H1 (cell line): ENCODE data around the gene SPOPL. TPM values are rescaled to one million over a fixed set of nuclear protein-coding genes. Genes with fewer than 3 reads are reported as not detected.

Experiments
- CTCF ChIA-PET: fragments of 300-600 bp; sonication (Branson Sonifier 250); formaldehyde crosslinking; loops from one replicate; lab custom pipeline; 2021; ENCODE audit not compliant: partially characterized antibody; lab: Charles Lee
- POLR2A ChIA-PET: fragments of 300-600 bp; sonication (Branson Sonifier 250); formaldehyde crosslinking; loops from one replicate; lab custom pipeline; 2021; ENCODE audit warnings: inconsistent platforms; ENCODE audit not compliant: partially characterized antibody; lab: Charles Lee
- DNase-seq, 2 experiments: peaks; one replicate each; pipeline versions ENCODE4 v3.0.0 to v3.0.0-alpha.2; 2010 to 2022; ENCODE audit warnings: low spot score in 2 of 2, low read depth in 1 of 2, mixed read lengths in 1 of 2
- FAIRE-seq: peaks from 2 replicates; lab custom pipeline; 2011; peaks lifted over from hg19 to GRCh38; lab: Jason Lieb, UNC
- H2AFZ ChIP-seq: 2 replicates; pipeline ENCODE4 v1.8.1; 2012; ENCODE audit warnings: low read length, inconsistent platforms
- H2AK5ac ChIP-seq: 2 replicates; pipeline ENCODE4 v1.6.1; 2013; ENCODE audit warnings: low read depth, low read length
- H2BK120ac ChIP-seq: replicated peaks from 2 replicates; pipeline ENCODE3; 2013; ENCODE audit warnings: low read depth, low read length, inconsistent platforms
- H2BK12ac ChIP-seq: 2 replicates; pipeline ENCODE4 v1.6.1; 2013; ENCODE audit warnings: low read depth, low read length
- H2BK15ac ChIP-seq: 2 replicates; pipeline ENCODE4 v1.6.1; 2013; ENCODE audit warnings: low read length
- H2BK20ac ChIP-seq: 2 replicates; pipeline ENCODE4 v1.6.1; 2013; ENCODE audit warnings: low read length
- H2BK5ac ChIP-seq: 2 replicates; pipeline ENCODE4 v1.6.1; 2013; ENCODE audit warnings: low read depth, low read length
- H3K14ac ChIP-seq: 2 replicates; pipeline ENCODE4 v1.6.1; 2013; ENCODE audit warnings: inconsistent platforms; ENCODE audit not compliant: insufficient read length
- H3K18ac ChIP-seq: 2 replicates; pipeline ENCODE4 v1.6.1; 2013; ENCODE audit warnings: low read length; ENCODE audit errors: extremely low read depth
- H3K23ac ChIP-seq: 2 replicates; pipeline ENCODE4 v1.6.1; 2013; ENCODE audit warnings: inconsistent platforms; ENCODE audit not compliant: insufficient read length
- H3K23me2 ChIP-seq: 2 replicates; pipeline ENCODE4 v1.6.1; 2013; ENCODE audit warnings: low read depth, low read length
- H3K27ac ChIP-seq: 2 replicates; pipeline ENCODE4 v1.6.1; 2011; ENCODE audit warnings: low read depth, low read length, inconsistent platforms
- H3K27me3 ChIP-seq, 4 experiments: replicated peaks in 1 of 4; 1 replicate in 1 of 4; 2 replicates in 3 of 4; pipeline versions ENCODE4 v1.6.1 to v1.8.1; 2011 to 2013; ENCODE audit warnings: low read length in 3 of 4, mild to moderate bottlenecking in 3 of 4, inconsistent platforms in 2 of 4, mixed read lengths in 2 of 4, moderate library complexity in 1 of 4; ENCODE audit not compliant: control insufficient read depth in 3 of 4, insufficient read depth in 3 of 4; ENCODE audit errors: extremely low read depth in 1 of 4
- H3K36me3 ChIP-seq, 4 experiments: 2 replicates each; pipeline versions ENCODE4 v1.6.1 to v1.8.1; 2011 to 2013; ENCODE audit warnings: mild to moderate bottlenecking in 4 of 4, low read length in 3 of 4, moderate library complexity in 2 of 4, control low read depth in 1 of 4, inconsistent platforms in 1 of 4; ENCODE audit not compliant: insufficient read depth in 4 of 4, control insufficient read depth in 2 of 4
- H3K4ac ChIP-seq: replicated peaks from 2 replicates; pipeline ENCODE3; 2013; ENCODE audit warnings: low read length, low read depth, mixed read lengths, inconsistent platforms; ENCODE audit not compliant: insufficient read length
- H3K4me1 ChIP-seq, 4 experiments: replicated peaks in 1 of 4; 1 replicate in 1 of 4; 2 replicates in 3 of 4; pipeline versions ENCODE4 v1.6.1 to v1.8.1; 2011 to 2013; ENCODE audit warnings: low read length in 3 of 4, inconsistent platforms in 2 of 4, mixed read lengths in 1 of 4; ENCODE audit not compliant: insufficient read depth in 4 of 4, control insufficient read depth in 3 of 4
- H3K4me2 ChIP-seq, 2 experiments: 2 replicates each; pipeline versions ENCODE4 v1.6.1 to v1.8.1; 2011 to 2013; ENCODE audit warnings: low read depth in 2 of 2, low read length in 2 of 2, control low read depth in 1 of 2, inconsistent platforms in 1 of 2, mild to moderate bottlenecking in 1 of 2; ENCODE audit not compliant: insufficient read depth in 1 of 2
- H3K4me3 ChIP-seq, 4 experiments: fragments of 200-600, 300-600 bp in 1 of 4; sonication (generic), shearing (Covaris generic), sonication (Bioruptor Twin) in 1 of 4; 2 replicates each; pipeline versions ENCODE4 v1.5.1 to v1.8.1; 2011 to 2016; ENCODE audit warnings: low read length in 4 of 4, low read depth in 3 of 4, control low read depth in 2 of 4, inconsistent platforms in 2 of 4, mild to moderate bottlenecking in 2 of 4, mixed read lengths in 1 of 4, moderate library complexity in 1 of 4; ENCODE audit not compliant: insufficient read depth in 2 of 4; ENCODE audit errors: extremely low read depth in 1 of 4
- H3K56ac ChIP-seq: replicated peaks from 2 replicates; pipeline ENCODE3; 2013; ENCODE audit warnings: low read depth, mild to moderate bottlenecking, mixed read lengths, low read length, inconsistent platforms; ENCODE audit not compliant: insufficient read length
- H3K79me1 ChIP-seq: 2 replicates; pipeline ENCODE4 v1.6.1; 2013; ENCODE audit warnings: low read depth, low read length, control low read depth
- H3K79me2 ChIP-seq, 2 experiments: 2 replicates each; pipeline versions ENCODE4 v1.6.1 to v1.8.1; 2012 to 2013; ENCODE audit warnings: low read length in 2 of 2, mild to moderate bottlenecking in 2 of 2, inconsistent platforms in 1 of 2; ENCODE audit not compliant: insufficient read depth in 2 of 2, control insufficient read depth in 1 of 2
- H3K9ac ChIP-seq, 4 experiments: replicated peaks in 1 of 4; 1 replicate in 1 of 4; 2 replicates in 3 of 4; pipeline versions ENCODE4 v1.6.1 to v1.8.1; 2011 to 2013; ENCODE audit warnings: low read depth in 3 of 4, low read length in 3 of 4, control low read depth in 2 of 4, mild to moderate bottlenecking in 2 of 4, moderate library complexity in 2 of 4, inconsistent platforms in 1 of 4; ENCODE audit errors: extremely low read depth in 1 of 4
- H3K9me3 ChIP-seq, 2 experiments: 2 replicates each; pipeline versions ENCODE4 v1.6.1 to v1.8.1; 2012 to 2013; ENCODE audit warnings: mild to moderate bottlenecking in 2 of 2, moderate library complexity in 2 of 2, control low read depth in 1 of 2, inconsistent platforms in 1 of 2, low read depth in 1 of 2, low read length in 1 of 2, mixed read lengths in 1 of 2; ENCODE audit not compliant: insufficient read depth in 2 of 2
- H4K20me1 ChIP-seq, 2 experiments: replicated peaks in 1 of 2; 2 replicates each; pipeline versions ENCODE3 to v1.8.1; 2011 to 2013; ENCODE audit warnings: inconsistent platforms in 2 of 2, low read length in 2 of 2, mild to moderate bottlenecking in 1 of 2; ENCODE audit not compliant: insufficient read depth in 2 of 2, control insufficient read depth in 1 of 2
- H4K5ac ChIP-seq: 2 replicates; pipeline ENCODE4 v1.6.1; 2013; ENCODE audit warnings: low read length, low read depth, mixed read lengths, inconsistent platforms; ENCODE audit not compliant: insufficient read length
- H4K8ac ChIP-seq: 2 replicates; pipeline ENCODE4 v1.8.0; 2013; ENCODE audit warnings: mild to moderate bottlenecking, moderate library complexity, low read length, inconsistent platforms; ENCODE audit not compliant: insufficient read depth; ENCODE audit errors: extremely low read depth
- H4K91ac ChIP-seq: replicated peaks from 2 replicates; pipeline ENCODE3; 2013; ENCODE audit warnings: low read length, mixed read lengths, inconsistent platforms; ENCODE audit not compliant: insufficient read length
- EGR1 ChIP-seq: IDR thresholded peaks from 2 replicates; pipeline ENCODE4 v1.6.1; 2011; ENCODE audit warnings: low read depth, low read length, borderline replicate concordance
- EP300 ChIP-seq, 2 experiments: IDR thresholded peaks; 1 replicate in 1 of 2; 2 replicates in 1 of 2; pipeline ENCODE4 v1.6.1; 2011 to 2012; ENCODE audit warnings: low read depth in 2 of 2, low read length in 2 of 2, mild to moderate bottlenecking in 2 of 2, borderline replicate concordance in 1 of 2, inconsistent platforms in 1 of 2, moderate library complexity in 1 of 2
- POLR2A ChIP-seq, 2 experiments: IDR thresholded peaks; 1 replicate in 1 of 2; 2 replicates in 1 of 2; pipeline ENCODE4 v1.6.1; 2011; ENCODE audit warnings: low read depth in 2 of 2, low read length in 2 of 2, mild to moderate bottlenecking in 2 of 2; ENCODE audit errors: control extremely low read depth in 1 of 2
- POU5F1 ChIP-seq: IDR thresholded peaks from 2 replicates; pipeline ENCODE4 v1.6.1; 2011; ENCODE audit warnings: low read depth, mild to moderate bottlenecking, low read length, moderate library complexity
- SIRT6 ChIP-seq: IDR thresholded peaks from one replicate; pipeline ENCODE4 v1.7.1; 2012; ENCODE audit warnings: low read length, inconsistent platforms
- SIX5 ChIP-seq: IDR thresholded peaks from 2 replicates; pipeline ENCODE4 v1.6.1; 2011; ENCODE audit warnings: mild to moderate bottlenecking, low read depth, low read length
- SP4 ChIP-seq: IDR thresholded peaks from 2 replicates; pipeline ENCODE4 v1.6.1; 2012; ENCODE audit warnings: low read length, inconsistent platforms
- SUZ12 ChIP-seq: fragments of 200-600 bp; sonication (generic); IDR thresholded peaks from 2 replicates; pipeline ENCODE4 v1.6.1; 2012; ENCODE audit warnings: mild to moderate bottlenecking, inconsistent platforms, low read length, moderate library complexity, mixed read lengths
- WGBS, 2 experiments: shearing (Covaris generic) in 1 of 2; methylation state at CpG; one replicate each; pipeline versions ENCODE4 v1.1.6 to v1.1.7; 2013 to 2015; ENCODE audit warnings: low lambda C conversion rate in 2 of 2, mixed read lengths in 2 of 2, inconsistent platforms in 1 of 2, low coverage in 1 of 2, missing lambda C conversion rate in 1 of 2; ENCODE audit not compliant: insufficient replicate concordance in 2 of 2, insufficient coverage in 1 of 2, insufficient read length in 1 of 2; ENCODE audit errors: extremely low coverage in 1 of 2, missing lambda C conversion rate in 1 of 2; 5-methylcytosine and 5-hydroxymethylcytosine counted together
- polyA plus RNA-seq, 7 experiments: library from polyadenylated mRNA; depleted of rRNA in 3 of 7; stranded (reverse) in 5 of 7; unstranded in 2 of 7; fragments of >200 nt in 5 of 7; fragments of 200-250 nt in 2 of 7; gene quantifications; 1 replicate in 5 of 7; 2 replicates in 1 of 7; 4 replicates in 1 of 7; pipeline versions ENCODE4 v1.2.1 to v1.2.3, GENCODE V29; 2011 to 2013; ENCODE audit warnings: missing spikeins in 2 of 7, mixed read lengths in 2 of 7
- total RNA-seq: library from RNA; stranded (reverse); fragmentation: NEBNext Ultra II Directional; extraction: Animal tissue kit (Norgen Biotek cat#: 25700); gene quantifications from 2 replicates; pipeline ENCODE4 v1.2.1, GENCODE V29; 2021

Gene SPOPL
- total and polyA plus RNA-seq, 2 of the 8 experiments (the other 6 are each of a cell fraction or from before 2014, with no cell fraction given) = 1.9 to 14.5 TPM

DNA sequence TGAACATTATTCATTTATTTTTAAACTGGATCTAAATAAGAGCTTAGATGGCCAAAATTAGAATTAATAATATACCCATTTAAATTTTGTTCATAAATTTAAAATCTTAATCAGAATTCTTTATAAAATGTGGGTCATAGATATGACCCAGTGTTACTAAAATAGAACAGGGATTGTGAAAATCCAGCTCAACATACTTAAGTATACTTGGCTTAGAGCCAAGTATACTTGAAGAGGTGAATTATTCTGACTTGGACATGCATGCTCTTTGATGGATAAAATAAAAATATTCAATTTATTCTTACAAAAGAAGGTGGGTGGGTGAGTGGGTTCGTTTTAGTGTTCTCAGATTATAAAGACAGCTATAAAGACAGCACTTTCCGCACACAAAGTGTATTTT lies 70.7 kb downstream of the SPOPL start:
- 87% methylated on average over 2 of the region's 2 CpGs; no CpG with 5 or more reads in 1 of the 2 experiments for WGBS, 2 experiments
- POLR2A ChIA-PET = interaction anchor here (0.8 to 1.2 kb wide), 2 partner anchors 8 to 12 kb away, joined by 3 to 4 read pairs; no protein-coding TSS in a partner anchor

More for the DNA sequence above, 70.7 kb downstream of the SPOPL start:
- H4K8ac ChIP-seq = no peak overlapping the region
- H4K20me1 ChIP-seq = peaks cover 0 to 1% of the 10 kb centered on the region in 2 experiments
- no peak overlapping the region for H3K4ac ChIP-seq
- peaks cover 1% of the 10 kb centered on the region; the same call in 1 of the 2 replicates for H3K23me2 ChIP-seq
- H2BK20ac ChIP-seq = no peak overlapping the region
- H3K36me3 ChIP-seq = peaks cover 0 to 12% (median 2%) of the 10 kb centered on the region in 4 experiments; a peak in 3 of 8 replicates
- no peak overlapping the region for H3K23ac ChIP-seq
- no peak overlapping the region for H3K4me3 ChIP-seq
- no peak for FAIRE-seq
- no peak overlapping the region for H2BK120ac ChIP-seq
- H3K4me1 ChIP-seq = no peaks in the 10 kb centered on the region
- no peak overlapping the region for H2AFZ ChIP-seq
- H3K9me3 ChIP-seq = no peaks in the 10 kb centered on the region; a peak in 1 of 4 replicates
- H3K79me2 ChIP-seq = no peaks in the 10 kb centered on the region
- H3K4me2 ChIP-seq = no peak overlapping the region
- H3K56ac ChIP-seq = no peak overlapping the region
- H3K79me1 ChIP-seq = no peaks in the 10 kb centered on the region
- no peak for DNase-seq
- H3K14ac ChIP-seq = no peak overlapping the region
- no peak overlapping the region for H3K18ac ChIP-seq
- H2BK12ac ChIP-seq = no peak overlapping the region
- no peak overlapping the region for H3K27ac ChIP-seq
- no peak overlapping the region for H2BK15ac ChIP-seq
- no peak for TF ChIP-seq SUZ12
- TF ChIP-seq POLR2A (IDR thresholded peaks at IDR 0.05; ENCODE audit: control extremely low read depth in 1 of 2, low read depth in 2 of 2, low read length in 2 of 2) = no peak
- TF ChIP-seq EP300 (IDR thresholded peaks at IDR 0.05; ENCODE audit: borderline replicate concordance in 1 of 2, low read depth in 2 of 2, low read length in 2 of 2) = no peak
- TF ChIP-seq SIX5 = no peak
- TF ChIP-seq POU5F1 = no peak
- no peak for TF ChIP-seq SP4
- no peak for TF ChIP-seq SIRT6
- TF ChIP-seq EGR1 = no peak
- H2BK5ac ChIP-seq = no peak overlapping the region
- no peak overlapping the region for H3K9ac ChIP-seq
- no peak overlapping the region for H4K91ac ChIP-seq
- no peak overlapping the region for H2AK5ac ChIP-seq
- CTCF ChIA-PET = interaction anchor here (1.3 kb wide), 1 partner anchor 77 kb away, joined by 3 read pairs; no protein-coding TSS in a partner anchor
- H4K5ac ChIP-seq = no peak overlapping the region
- no peaks in the 10 kb centered on the region for H3K27me3 ChIP-seq
